ENCODE measurements around the gene ATP1A4. TPM values are rescaled to one million over a fixed set of nuclear protein-coding genes. Genes with fewer than 3 reads are reported as not detected.
A peak's percentile ranks its signal among the peaks of the same experiment; 100 is the strongest.

ATP1A4 gene
- total and polyA plus RNA-seq, 2 of the 13 experiments (the other 11 are each of a cell fraction or from before 2014, with no cell fraction given) = not detected

- no peak for TF ChIP-seq NFKB2 (CRISPR knock-in tag; IDR thresholded peaks at IDR 0.05; ENCODE audit: borderline replicate concordance)
- TF ChIP-seq, protein P1, sequence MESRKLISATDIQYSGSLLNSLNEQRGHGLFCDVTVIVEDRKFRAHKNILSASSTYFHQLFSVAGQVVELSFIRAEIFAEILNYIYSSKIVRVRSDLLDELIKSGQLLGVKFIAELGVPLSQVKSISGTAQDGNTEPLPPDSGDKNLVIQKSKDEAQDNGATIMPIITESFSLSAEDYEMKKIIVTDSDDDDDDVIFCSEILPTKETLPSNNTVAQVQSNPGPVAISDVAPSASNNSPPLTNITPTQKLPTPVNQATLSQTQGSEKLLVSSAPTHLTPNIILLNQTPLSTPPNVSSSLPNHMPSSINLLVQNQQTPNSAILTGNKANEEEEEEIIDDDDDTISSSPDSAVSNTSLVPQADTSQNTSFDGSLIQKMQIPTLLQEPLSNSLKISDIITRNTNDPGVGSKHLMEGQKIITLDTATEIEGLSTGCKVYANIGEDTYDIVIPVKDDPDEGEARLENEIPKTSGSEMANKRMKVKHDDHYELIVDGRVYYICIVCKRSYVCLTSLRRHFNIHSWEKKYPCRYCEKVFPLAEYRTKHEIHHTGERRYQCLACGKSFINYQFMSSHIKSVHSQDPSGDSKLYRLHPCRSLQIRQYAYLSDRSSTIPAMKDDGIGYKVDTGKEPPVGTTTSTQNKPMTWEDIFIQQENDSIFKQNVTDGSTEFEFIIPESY (CRISPR knock-in tag; IDR thresholded peaks at IDR 0.05) = 0 out of 2 replicates have a peak, but pooled peaks have one; percentile 22
- no peak for TF ChIP-seq ZNF253 (CRISPR knock-in tag; IDR thresholded peaks at IDR 0.05; ENCODE audit: borderline replicate concordance)
- 0 out of 2 replicates have a peak, but pooled peaks have one; percentile 48 for TF ChIP-seq HNRNPL (IDR thresholded peaks at IDR 0.05; ENCODE audit: low read depth, low read length)
- peak; percentile 24 for TF ChIP-seq RBM22 (optimal IDR thresholded peaks at IDR 0.05; ENCODE audit: low read length)
- TF ChIP-seq, protein P2, sequence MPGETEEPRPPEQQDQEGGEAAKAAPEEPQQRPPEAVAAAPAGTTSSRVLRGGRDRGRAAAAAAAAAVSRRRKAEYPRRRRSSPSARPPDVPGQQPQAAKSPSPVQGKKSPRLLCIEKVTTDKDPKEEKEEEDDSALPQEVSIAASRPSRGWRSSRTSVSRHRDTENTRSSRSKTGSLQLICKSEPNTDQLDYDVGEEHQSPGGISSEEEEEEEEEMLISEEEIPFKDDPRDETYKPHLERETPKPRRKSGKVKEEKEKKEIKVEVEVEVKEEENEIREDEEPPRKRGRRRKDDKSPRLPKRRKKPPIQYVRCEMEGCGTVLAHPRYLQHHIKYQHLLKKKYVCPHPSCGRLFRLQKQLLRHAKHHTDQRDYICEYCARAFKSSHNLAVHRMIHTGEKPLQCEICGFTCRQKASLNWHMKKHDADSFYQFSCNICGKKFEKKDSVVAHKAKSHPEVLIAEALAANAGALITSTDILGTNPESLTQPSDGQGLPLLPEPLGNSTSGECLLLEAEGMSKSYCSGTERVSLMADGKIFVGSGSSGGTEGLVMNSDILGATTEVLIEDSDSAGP (CRISPR knock-in tag; IDR thresholded peaks at IDR 0.05; ENCODE audit: borderline replicate concordance) = 0 out of 2 replicates have a peak, but pooled peaks have one; percentile 15
- TF ChIP-seq HNF4A (CRISPR knock-in tag; IDR thresholded peaks at IDR 0.05) = 0 out of 2 replicates have a peak, but pooled peaks have one; percentile 39
- peaks cover 16% of the 10 kb centered on the region for H3K4me1 ChIP-seq (ENCODE audit: insufficient read depth, low read length)
- no peak overlapping the region for H2AFZ ChIP-seq (ENCODE audit: low read length)
- H3K4me3 ChIP-seq (replicated peaks in 1 of 3; ENCODE audit: insufficient read depth in 1 of 3, low read depth in 2 of 3, low read length in 3 of 3) = no peak overlapping the region
- no peaks in the 10 kb centered on the region for H3K79me2 ChIP-seq (ENCODE audit: insufficient read depth, low read length)
- 90% methylated on average over 10 of the region's 10 CpGs for WGBS (ENCODE audit: low lambda C conversion rate)
- H3K27ac ChIP-seq (ENCODE audit: extremely low read length, insufficient read depth, low read length) = no peak overlapping the region
- H3K9me3 ChIP-seq (ENCODE audit: low read length) = no peaks in the 10 kb centered on the region
- no peak for DNase-seq (ENCODE audit: low spot score)
- ATAC-seq = no peak
- no peaks in the 10 kb centered on the region; the same call in 1 of the 2 replicates for H4K20me1 ChIP-seq (ENCODE audit: insufficient read depth, low read length)
- no peak for FAIRE-seq
- in situ Hi-C loops (cut with HindIII; ENCODE audit: extremely low pct_ligation_motif_present, low pct_unique_long_range_greater_than_20kb) (loop anchor here (10.0 kb wide), 1 partner anchor 113 kb away; no protein-coding TSS in a partner anchor), intact Hi-C loops (cut with micrococcal nuclease; ENCODE audit: unreplicated experiment) (loop anchor here (5.0 kb wide), 1 partner anchor 35 kb away; no protein-coding TSS in a partner anchor)
- POLR2A ChIA-PET = interaction anchor here (1.0 kb wide), 1 partner anchor 45 kb away, joined by 3 read pairs; the partner anchor contains the start of gene DCAF8
- no TSS peak for BruUV-seq (replicated peaks)
- peaks cover 45 to 78% of the 10 kb centered on the region in 2 experiments for H3K36me3 ChIP-seq (replicated peaks in 1 of 2; ENCODE audit: control insufficient read depth in 1 of 2, insufficient read depth in 2 of 2, low read length in 2 of 2)
- no peaks in the 10 kb centered on the region for H3K27me3 ChIP-seq (ENCODE audit: control insufficient read depth in 1 of 2, insufficient read depth in 2 of 2, low read length in 2 of 2)
- H3K9ac ChIP-seq (ENCODE audit: insufficient read depth, low read depth, low read length) = no peak overlapping the region
- CTCF ChIA-PET (ENCODE audit: low intra/inter-chr PET ratio, low total read pairs) = no interaction called here
- H3K4me2 ChIP-seq (ENCODE audit: low read depth, low read length) = no peak overlapping the region
These were observed 66.2 kb downstream of the ATP1A4 start for GRCh38 chr1:160217481-160218051.

Data from HepG2 (cell line).